Breast epithelium (tissue), 3 donors: ENCODE data around the gene SYT1.
"Not testable (repeated sequence)": the region's sequence is repeated elsewhere in the genome, so short reads cannot be mapped to it uniquely, and the experiment has no call there.

Experiments
- POLR2AphosphoS5 ChIP-seq, 3 donors: sonication (generic); formaldehyde crosslinking; IDR thresholded peaks; one replicate each; pipeline ENCODE4 v1.6.1; 2017; ENCODE audit warnings: antibody characterized with exemption in 3 of 3
- TF ChIP-seq, protein P1 (sequence below), 3 donors: fragments of 450-650 bp; IDR thresholded peaks; one replicate each; pipeline ENCODE4 v1.5.1; 2016 to 2017; ENCODE audit warnings: antibody characterized with exemption in 3 of 3, mild to moderate bottlenecking in 3 of 3, moderate library complexity in 3 of 3

DNA sequence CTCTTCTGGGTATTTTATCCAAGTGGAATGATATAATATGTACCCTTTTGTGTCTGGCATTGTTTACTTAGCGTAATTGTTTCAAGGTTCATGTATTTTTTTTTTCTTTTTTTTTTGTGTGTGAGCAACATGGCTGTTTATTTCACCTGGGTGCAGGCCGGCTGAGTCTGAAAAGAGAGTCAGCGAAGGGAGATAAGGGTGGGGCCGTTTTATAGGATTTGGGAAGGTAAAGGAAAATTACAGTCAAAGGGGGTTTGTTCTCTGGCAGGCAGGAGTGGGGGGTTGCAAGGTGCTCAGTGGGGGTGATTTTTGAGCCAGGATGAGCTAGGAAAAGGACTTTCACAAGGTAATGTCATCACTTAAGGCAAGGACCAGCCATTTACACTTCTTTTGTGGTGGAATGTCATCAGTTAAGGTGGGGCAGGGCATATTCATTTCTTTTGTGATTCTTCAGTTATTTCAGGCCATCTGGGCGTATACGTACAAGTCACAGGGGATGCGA lies 24.0 kb upstream of the SYT1 start:
- TF ChIP-seq, protein P1, sequence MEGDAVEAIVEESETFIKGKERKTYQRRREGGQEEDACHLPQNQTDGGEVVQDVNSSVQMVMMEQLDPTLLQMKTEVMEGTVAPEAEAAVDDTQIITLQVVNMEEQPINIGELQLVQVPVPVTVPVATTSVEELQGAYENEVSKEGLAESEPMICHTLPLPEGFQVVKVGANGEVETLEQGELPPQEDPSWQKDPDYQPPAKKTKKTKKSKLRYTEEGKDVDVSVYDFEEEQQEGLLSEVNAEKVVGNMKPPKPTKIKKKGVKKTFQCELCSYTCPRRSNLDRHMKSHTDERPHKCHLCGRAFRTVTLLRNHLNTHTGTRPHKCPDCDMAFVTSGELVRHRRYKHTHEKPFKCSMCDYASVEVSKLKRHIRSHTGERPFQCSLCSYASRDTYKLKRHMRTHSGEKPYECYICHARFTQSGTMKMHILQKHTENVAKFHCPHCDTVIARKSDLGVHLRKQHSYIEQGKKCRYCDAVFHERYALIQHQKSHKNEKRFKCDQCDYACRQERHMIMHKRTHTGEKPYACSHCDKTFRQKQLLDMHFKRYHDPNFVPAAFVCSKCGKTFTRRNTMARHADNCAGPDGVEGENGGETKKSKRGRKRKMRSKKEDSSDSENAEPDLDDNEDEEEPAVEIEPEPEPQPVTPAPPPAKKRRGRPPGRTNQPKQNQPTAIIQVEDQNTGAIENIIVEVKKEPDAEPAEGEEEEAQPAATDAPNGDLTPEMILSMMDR (IDR thresholded peaks at IDR 0.05): not testable (repeated sequence)
- TF ChIP-seq POLR2AphosphoS5 (IDR thresholded peaks at IDR 0.05): not testable (repeated sequence)
